Measurements from ENCODE around the gene ARFGAP2.

GRCh38 chr11:47208628-47209027, 31.9 kb upstream of the ARFGAP2 start:
- TF ChIP-seq, protein P1, sequence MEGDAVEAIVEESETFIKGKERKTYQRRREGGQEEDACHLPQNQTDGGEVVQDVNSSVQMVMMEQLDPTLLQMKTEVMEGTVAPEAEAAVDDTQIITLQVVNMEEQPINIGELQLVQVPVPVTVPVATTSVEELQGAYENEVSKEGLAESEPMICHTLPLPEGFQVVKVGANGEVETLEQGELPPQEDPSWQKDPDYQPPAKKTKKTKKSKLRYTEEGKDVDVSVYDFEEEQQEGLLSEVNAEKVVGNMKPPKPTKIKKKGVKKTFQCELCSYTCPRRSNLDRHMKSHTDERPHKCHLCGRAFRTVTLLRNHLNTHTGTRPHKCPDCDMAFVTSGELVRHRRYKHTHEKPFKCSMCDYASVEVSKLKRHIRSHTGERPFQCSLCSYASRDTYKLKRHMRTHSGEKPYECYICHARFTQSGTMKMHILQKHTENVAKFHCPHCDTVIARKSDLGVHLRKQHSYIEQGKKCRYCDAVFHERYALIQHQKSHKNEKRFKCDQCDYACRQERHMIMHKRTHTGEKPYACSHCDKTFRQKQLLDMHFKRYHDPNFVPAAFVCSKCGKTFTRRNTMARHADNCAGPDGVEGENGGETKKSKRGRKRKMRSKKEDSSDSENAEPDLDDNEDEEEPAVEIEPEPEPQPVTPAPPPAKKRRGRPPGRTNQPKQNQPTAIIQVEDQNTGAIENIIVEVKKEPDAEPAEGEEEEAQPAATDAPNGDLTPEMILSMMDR (IDR thresholded peaks at IDR 0.05), result no peak
- no peak for TF ChIP-seq POLR2AphosphoS5 (IDR thresholded peaks at IDR 0.05)
